Embryonic facial prominence (tissue), 1 donor: ENCODE results near the gene RTP1.

Experiments
- DNase-seq: peaks from one replicate; pipeline ENCODE4 v3.0.0-alpha.2; 2016; ENCODE audit errors: extremely low spot score

The RTP1 gene

DNA sequence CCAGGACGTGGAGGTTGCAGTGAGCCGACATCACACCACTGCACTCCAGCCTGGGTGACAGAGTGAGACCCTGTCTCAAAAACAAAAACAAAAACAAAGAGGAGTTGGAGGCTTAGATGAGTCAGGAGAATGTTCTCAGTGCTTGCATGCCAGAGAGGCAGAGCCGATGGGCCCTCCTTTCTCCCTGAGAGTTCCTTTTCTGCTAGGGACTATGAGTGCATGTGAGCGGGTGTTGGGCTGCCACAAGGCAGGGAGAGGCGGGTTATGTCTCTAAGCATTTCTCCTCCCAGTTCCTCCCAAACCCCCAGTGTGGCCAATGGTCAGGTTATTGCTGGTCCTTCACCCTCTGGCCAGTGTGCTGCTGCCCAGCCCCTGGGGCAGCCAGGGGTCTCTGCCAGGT lies 45.1 kb downstream of the RTP1 start:
- no peak for DNase-seq

DNA sequence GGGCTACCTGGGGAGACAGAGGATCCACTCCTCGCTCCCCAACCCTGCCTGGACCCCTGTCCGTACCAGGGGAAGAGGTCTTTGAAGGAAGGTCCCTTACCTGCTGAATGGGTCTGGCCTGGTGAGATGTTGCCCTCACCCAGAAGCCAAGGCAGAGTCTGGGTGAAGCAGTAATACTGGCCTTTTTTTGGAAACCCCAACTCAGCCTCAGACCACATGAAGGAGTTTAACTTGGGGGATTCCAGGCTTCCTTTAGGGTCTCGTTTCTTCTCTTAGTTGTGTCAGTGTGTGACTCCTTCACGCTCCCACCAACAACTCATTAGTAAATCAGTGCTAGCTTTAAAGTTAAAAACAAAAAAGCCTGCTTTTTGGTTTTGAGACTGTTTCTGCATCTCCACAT lies 45.6 kb downstream of the RTP1 start:
- DNase-seq = no peak

DNA sequence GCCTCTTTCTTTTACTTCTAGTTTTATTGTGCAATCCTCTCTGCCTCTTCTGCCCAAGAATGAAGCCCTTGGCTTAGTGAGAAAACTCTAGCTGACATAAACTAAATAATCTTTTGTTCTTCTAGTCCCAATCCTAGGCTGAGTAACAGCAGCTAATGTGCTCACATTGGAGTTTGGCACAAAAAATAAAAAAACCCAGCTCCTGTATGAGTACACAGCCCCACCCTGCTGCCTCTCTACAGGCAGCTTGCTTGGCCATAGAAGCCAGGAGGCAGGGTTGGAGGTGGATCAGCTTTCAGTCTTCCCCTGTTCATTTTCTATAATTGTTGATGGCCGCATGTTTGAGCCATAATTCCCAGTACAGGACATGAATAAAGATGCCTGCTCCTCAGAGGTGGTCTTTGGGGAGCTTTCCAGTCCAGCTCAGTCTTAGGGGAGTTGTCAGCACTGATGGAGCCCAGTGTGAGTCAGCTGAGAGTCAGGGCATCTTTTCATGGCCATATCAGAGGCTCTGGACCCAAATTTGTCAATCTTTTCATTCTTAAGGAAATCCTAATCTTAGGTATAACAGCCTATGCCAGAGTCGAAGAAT lies 46.7 kb downstream of the RTP1 start:
- no peak for DNase-seq

DNA sequence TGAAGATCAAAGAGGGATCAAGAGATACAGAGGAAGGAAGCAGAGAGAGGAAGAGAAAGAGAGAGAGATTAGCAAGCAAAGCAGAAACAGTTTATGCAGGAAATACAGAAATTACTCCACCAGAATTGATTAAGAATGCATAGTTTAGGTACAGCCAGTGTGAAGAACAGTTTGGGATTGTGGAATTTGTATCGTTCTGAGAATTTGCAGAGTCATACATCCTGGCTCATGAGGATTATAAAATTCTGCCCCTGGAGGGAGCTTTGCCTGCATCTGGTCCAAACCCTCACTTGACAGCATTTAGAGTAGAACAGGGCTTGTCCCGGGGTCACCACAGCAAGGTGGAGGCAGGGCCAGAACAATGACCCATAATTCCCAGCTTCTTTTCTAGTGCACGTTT lies 50.1 kb downstream of the RTP1 start:
- DNase-seq = no peak
